GM13976 (cell line): ENCODE results near the gene FMNL2.

Experiments used
- DNase-seq: peaks from one replicate; pipeline ENCODE4 v3.0.0; 2012; ENCODE audit warnings: low spot score
- in situ Hi-C: fragments of 300-500 bp; cut with MboI; formaldehyde crosslinking; loops from one replicate; pipeline ENCODE4 v1.12.0; 2022; ENCODE audit warnings: low sequenced_read_pairs, mixed read lengths, inconsistent platforms; ENCODE audit not compliant: unreplicated experiment
- TF ChIP-seq, protein P1 (sequence below): IDR thresholded peaks from 2 replicates; pipeline ENCODE4 v1.5.1; 2012; ENCODE audit warnings: borderline replicate concordance, mild to moderate bottlenecking; ENCODE audit not compliant: insufficient read depth; ENCODE audit errors: extremely low read depth, missing control alignments, control extremely low read depth

The FMNL2 gene

DNA sequence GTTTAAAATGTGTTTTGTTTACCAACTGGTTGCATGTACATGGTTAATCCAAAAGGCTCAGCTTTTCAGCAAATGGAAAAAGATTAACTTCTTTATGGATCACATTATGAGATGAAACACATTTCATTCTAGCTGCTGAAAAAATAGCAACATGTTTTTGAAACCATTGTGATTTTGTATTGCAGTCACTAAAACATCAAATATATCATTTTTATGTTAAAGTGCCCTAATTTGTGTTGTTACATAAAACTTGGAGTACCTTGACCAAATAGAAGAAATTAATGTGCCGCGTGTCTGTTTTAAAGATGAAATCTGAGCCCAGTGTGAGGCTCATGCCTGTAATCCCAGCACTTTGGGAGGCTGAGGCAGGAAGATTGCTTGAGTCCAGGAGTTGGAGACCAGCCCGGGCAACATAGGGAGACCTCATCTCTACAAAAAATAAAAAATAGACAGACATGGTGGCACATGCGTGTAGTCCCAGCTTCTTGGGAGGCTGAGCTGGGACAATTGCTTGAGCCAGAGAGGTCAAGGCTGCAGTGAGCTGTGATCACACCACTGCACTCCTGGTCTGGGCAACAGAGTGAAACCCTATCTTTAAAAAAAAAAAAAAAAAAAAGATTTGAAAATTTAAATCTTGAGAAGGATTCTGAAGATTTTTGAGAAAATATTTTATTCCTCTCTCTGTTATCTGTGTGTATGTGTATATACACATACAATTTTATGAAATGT lies 96.6 kb downstream of the FMNL2 start:
- no peak for DNase-seq
- in situ Hi-C loops = loop anchor here (25.0 kb wide), 1 partner anchor 394 kb away; no protein-coding TSS in a partner anchor
- TF ChIP-seq, protein P1, sequence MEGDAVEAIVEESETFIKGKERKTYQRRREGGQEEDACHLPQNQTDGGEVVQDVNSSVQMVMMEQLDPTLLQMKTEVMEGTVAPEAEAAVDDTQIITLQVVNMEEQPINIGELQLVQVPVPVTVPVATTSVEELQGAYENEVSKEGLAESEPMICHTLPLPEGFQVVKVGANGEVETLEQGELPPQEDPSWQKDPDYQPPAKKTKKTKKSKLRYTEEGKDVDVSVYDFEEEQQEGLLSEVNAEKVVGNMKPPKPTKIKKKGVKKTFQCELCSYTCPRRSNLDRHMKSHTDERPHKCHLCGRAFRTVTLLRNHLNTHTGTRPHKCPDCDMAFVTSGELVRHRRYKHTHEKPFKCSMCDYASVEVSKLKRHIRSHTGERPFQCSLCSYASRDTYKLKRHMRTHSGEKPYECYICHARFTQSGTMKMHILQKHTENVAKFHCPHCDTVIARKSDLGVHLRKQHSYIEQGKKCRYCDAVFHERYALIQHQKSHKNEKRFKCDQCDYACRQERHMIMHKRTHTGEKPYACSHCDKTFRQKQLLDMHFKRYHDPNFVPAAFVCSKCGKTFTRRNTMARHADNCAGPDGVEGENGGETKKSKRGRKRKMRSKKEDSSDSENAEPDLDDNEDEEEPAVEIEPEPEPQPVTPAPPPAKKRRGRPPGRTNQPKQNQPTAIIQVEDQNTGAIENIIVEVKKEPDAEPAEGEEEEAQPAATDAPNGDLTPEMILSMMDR = no peak

DNA sequence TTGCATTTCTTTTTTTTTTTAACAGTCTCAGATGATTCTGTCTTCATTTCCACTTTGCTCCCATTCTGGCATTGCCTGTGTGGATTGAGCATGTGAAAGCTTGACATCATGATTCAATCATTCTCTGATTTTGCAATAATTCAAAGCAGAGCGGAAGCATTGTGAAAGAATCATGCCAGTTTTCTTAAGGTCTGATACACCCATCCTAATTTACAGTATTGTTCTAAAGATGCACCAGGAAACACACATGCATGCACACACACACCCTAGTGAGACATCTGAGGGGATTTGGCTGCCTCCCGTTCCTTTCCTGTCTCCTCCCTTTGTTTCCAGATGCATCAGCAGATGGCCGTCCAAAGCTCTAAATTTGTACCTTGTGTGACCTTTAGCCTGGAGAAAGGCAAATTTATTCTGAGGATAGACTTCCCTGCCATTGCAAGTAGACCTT lies 97.3 kb downstream of the FMNL2 start:
- in situ Hi-C loops = loop anchor here (25.0 kb wide), 1 partner anchor 395 kb away; no protein-coding TSS in a partner anchor
- no peak for DNase-seq
- TF ChIP-seq, protein P1 = no peak

DNA sequence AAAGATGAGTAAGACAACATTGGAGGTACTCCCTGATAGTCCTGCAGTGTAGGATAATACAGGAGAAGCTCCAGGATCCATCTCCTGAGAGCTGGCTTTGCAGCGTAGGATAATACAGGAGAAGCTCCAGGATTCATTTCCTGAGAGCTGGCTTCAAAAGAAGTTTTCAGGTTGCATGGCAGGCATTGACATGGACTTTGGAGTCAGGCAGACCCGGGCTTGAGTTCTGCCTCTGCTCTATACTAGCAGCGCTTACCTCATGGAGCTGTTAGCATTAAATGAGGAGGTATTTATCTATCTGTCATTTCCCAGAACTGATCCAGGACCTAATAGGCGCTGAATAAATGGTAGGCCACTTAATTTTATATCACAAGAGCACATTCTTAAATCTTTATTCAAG lies 97.8 kb downstream of the FMNL2 start:
- TF ChIP-seq, protein P1 = no peak
- DNase-seq = no peak
- in situ Hi-C loops = loop anchor here (25.0 kb wide), 1 partner anchor 395 kb away; no protein-coding TSS in a partner anchor

DNA sequence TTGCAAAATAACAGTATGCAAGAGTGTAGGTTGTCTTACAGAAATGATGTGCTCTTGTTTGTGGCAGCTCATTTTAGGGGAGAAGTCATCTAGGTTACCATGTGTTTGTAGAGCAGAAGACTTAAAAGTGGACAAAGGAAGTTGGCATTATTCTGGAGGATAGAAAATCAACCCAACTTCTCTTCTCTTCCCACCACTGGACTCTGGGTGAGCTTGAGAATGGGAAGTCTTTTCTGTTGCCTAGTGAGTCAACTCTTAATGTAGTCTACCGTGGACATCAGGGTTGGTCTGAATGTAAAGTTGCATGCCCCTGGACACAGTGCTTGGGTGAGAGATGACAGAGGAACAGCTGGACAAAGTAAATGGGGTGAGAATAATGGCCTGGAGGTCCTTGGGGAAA lies 98.3 kb downstream of the FMNL2 start:
- no peak for DNase-seq
- TF ChIP-seq, protein P1 = no peak
- in situ Hi-C loops = loop anchor here (25.0 kb wide), 1 partner anchor 396 kb away; no protein-coding TSS in a partner anchor

DNA sequence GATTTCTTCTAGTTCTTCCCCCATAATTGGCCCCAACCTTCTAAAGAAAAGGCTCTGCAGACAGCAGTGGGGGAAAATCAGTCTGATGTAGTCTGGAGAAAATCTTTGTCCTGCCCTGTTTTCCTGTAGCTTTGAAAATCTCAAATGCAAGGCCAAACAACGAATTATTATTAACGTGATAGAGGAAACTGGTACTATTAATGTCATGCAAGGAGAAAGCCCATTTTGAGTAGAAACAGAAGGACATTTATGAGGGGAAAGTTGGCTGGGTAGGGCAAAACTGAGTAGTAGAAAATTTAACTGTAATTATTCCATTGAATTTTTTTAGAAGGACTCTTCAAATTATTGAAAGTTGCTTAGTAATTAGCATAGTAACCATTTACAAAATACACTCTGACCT lies 98.8 kb downstream of the FMNL2 start:
- in situ Hi-C loops = loop anchor here (25.0 kb wide), 1 partner anchor 396 kb away; no protein-coding TSS in a partner anchor
- TF ChIP-seq, protein P1 = no peak
- no peak for DNase-seq

DNA sequence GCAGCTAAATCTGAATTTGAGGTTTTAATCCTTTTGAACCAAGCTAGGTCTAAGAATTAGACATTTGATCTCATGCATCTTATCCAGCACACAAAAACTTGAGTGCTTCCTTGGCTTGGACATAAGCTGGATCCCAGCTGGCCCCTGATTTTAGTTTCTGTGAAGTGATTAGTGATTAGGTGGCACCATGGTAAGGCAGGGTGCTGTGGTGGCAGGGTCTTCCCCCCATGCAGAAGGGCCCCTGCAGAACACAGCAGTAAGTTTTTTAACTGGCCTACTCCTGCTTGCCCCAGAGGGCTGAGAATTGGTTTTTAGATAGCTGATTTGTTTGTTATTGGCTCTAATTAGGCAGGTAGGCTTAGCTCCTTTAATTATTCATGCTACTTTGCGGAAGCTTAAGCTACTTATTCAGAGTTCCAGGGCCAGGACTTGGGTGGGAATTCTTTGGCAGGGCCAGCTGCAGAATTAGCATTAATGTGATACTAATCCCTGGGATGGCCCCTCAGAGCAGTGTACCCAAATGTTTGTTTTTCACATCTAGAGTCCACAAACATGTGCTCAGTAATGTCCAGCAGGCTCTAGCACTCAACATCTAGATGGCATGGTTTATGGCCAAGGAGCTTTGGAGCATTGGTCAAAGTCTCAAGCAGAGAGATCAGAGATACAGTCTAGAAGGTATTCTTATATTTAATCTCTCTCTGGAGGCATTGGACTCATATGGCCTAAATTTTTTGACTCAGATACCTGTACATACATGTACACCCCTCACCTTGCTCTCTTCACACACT lies 99.6 kb downstream of the FMNL2 start:
- in situ Hi-C loops = loop anchor here (25.0 kb wide), 1 partner anchor 397 kb away; no protein-coding TSS in a partner anchor
- TF ChIP-seq, protein P1 = no peak

More for the DNA sequence above, 99.6 kb downstream of the FMNL2 start:
- no peak for DNase-seq
